ENCODE results near the gene TMC8. TPM values are rescaled to one million over a fixed set of nuclear protein-coding genes. Genes with fewer than 3 reads are reported as not detected.

TMC8 gene
- total and polyA plus RNA-seq, 2 of the 8 experiments (the other 6 are each of a cell fraction or from before 2014, with no cell fraction given) = 1.00 to 2.8 TPM

DNA sequence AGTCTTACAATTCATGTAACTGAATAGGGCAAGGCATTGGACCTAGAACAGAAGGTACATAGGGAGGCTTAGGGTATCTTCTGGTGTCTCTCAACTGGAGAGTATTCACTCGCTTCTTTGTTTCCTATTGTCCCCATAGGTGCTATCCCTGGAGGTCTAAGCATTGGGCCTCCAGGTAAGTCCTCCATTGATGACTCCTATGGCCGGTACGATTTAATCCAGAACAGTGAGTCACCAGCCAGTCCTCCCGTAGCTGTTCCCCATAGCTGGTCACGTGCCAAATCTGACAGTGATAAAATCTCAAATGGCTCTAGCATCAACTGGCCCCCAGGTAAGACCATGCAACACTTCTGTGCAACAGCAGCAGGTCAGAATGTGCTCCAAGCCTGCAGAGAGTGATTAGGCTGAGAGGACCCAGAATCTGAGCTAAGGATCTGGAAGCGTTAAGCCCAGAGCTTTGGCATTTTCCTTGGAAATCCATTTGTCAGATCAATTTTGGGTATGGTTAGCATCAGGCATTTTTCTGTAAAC is 37.7 kb upstream of the TMC8 start:
- 90% methylated on average over 6 of the region's 6 CpGs; no CpG with 5 or more reads in 1 of the 2 experiments for WGBS, 2 experiments (ENCODE audit: extremely low coverage in 1 of 2, insufficient coverage in 1 of 2, insufficient read length in 1 of 2, insufficient replicate concordance in 2 of 2, low coverage in 1 of 2, low lambda C conversion rate in 2 of 2, missing lambda C conversion rate in 1 of 2)
- FAIRE-seq = no peak
- H2BK120ac ChIP-seq (replicated peaks; ENCODE audit: low read depth, low read length) = no peak overlapping the region

More for the DNA sequence above, 37.7 kb upstream of the TMC8 start:
- H3K56ac ChIP-seq (replicated peaks; ENCODE audit: insufficient read length, low read depth, low read length) = no peak overlapping the region
- H3K79me1 ChIP-seq (ENCODE audit: low read depth, low read length) = no peaks in the 10 kb centered on the region
- H3K18ac ChIP-seq (ENCODE audit: extremely low read depth, low read length) = no peak overlapping the region
- no peak overlapping the region for H4K91ac ChIP-seq (replicated peaks; ENCODE audit: insufficient read length, low read length)
- DNase-seq (ENCODE audit: low read depth in 1 of 2, low spot score in 2 of 2) = no peak
- ChIA-PET CTCF (ENCODE audit: partially characterized antibody) (interaction anchor here (1.1 to 3.0 kb wide), 3 partner anchors 21 to 42 kb away, joined by 3 to 12 read pairs (median 4); no protein-coding TSS in a partner anchor), POLR2A (ENCODE audit: partially characterized antibody) (interaction anchor here (1.1 kb wide), 1 partner anchor 89 kb away, joined by 3 read pairs; no protein-coding TSS in a partner anchor)
- no peaks in the 10 kb centered on the region for H3K23me2 ChIP-seq (ENCODE audit: low read depth, low read length)
- H3K36me3 ChIP-seq (ENCODE audit: control insufficient read depth in 2 of 4, insufficient read depth in 4 of 4, low read length in 3 of 4) = peaks cover 16 to 62% (median 49%) of the 10 kb centered on the region in 4 experiments; a peak in 7 of 8 replicates
- no peak overlapping the region for H3K4me3 ChIP-seq (ENCODE audit: extremely low read depth in 1 of 4, insufficient read depth in 2 of 4, low read depth in 3 of 4, low read length in 4 of 4)
- H2AK5ac ChIP-seq (ENCODE audit: low read depth, low read length) = no peak overlapping the region
- no peak overlapping the region for H4K5ac ChIP-seq (ENCODE audit: insufficient read length, low read depth, low read length)
- no peak overlapping the region for H3K27ac ChIP-seq (ENCODE audit: low read depth, low read length)
- H3K79me2 ChIP-seq (ENCODE audit: control insufficient read depth in 1 of 2, insufficient read depth in 2 of 2, low read length in 2 of 2) = no peaks in the 10 kb centered on the region
- no peak overlapping the region for H3K14ac ChIP-seq (ENCODE audit: insufficient read length)
- H3K9ac ChIP-seq (replicated peaks in 1 of 4; ENCODE audit: extremely low read depth in 1 of 4, low read depth in 3 of 4, low read length in 3 of 4) = no peak overlapping the region
- TF ChIP-seq SRF (IDR thresholded peaks at IDR 0.05; ENCODE audit: low read depth, low read length) (no peak), TEAD4 (IDR thresholded peaks at IDR 0.05; ENCODE audit: low read depth, low read length) (no peak), SP2 (IDR thresholded peaks at IDR 0.05; ENCODE audit: low read length) (no peak), CEBPB (IDR thresholded peaks at IDR 0.05; ENCODE audit: low read depth, low read length) (no peak), YY1 (IDR thresholded peaks at IDR 0.05; ENCODE audit: low read depth, low read length) (no peak), KDM4A (IDR thresholded peaks at IDR 0.05; ENCODE audit: low read depth, low read length, severe bottlenecking) (no peak), SIN3A (conservative IDR thresholded peaks at IDR 0.05 in 1 of 2, IDR thresholded peaks at IDR 0.05 in 1 of 2; ENCODE audit: low read depth in 1 of 2, low read length in 2 of 2) (no peak), CBX8 (IDR thresholded peaks at IDR 0.05; ENCODE audit: borderline replicate concordance, low read depth, low read length) (no peak), BRCA1 (IDR thresholded peaks at IDR 0.05; ENCODE audit: low read depth, low read length) (no peak)
- no peak overlapping the region for H2BK20ac ChIP-seq (ENCODE audit: low read length)
- no peak overlapping the region for H3K4me2 ChIP-seq (ENCODE audit: insufficient read depth in 1 of 2, low read depth in 2 of 2, low read length in 2 of 2)
- no peak overlapping the region for H3K23ac ChIP-seq (ENCODE audit: insufficient read length)
- H3K4ac ChIP-seq (replicated peaks; ENCODE audit: insufficient read length, low read depth, low read length) = no peak overlapping the region
- H3K9me3 ChIP-seq (ENCODE audit: insufficient read depth in 2 of 2, low read depth in 1 of 2, low read length in 1 of 2) = no peaks in the 10 kb centered on the region
- H4K20me1 ChIP-seq (replicated peaks in 1 of 2; ENCODE audit: control insufficient read depth in 1 of 2, insufficient read depth in 2 of 2, low read length in 2 of 2) = peaks cover 4% of the 10 kb centered on the region in 2 experiments
- no peak overlapping the region for H2BK12ac ChIP-seq (ENCODE audit: low read depth, low read length)
- no peaks in the 10 kb centered on the region for H3K27me3 ChIP-seq (replicated peaks in 1 of 4; ENCODE audit: control insufficient read depth in 3 of 4, extremely low read depth in 1 of 4, insufficient read depth in 3 of 4, low read length in 3 of 4)
- H2AFZ ChIP-seq (ENCODE audit: low read length) = no peak overlapping the region
- H2BK5ac ChIP-seq (ENCODE audit: low read depth, low read length) = no peak overlapping the region
- H4K8ac ChIP-seq (ENCODE audit: extremely low read depth, insufficient read depth, low read length) = no peak overlapping the region
- no peak overlapping the region for H2BK15ac ChIP-seq (ENCODE audit: low read length)
- no peaks in the 10 kb centered on the region for H3K4me1 ChIP-seq (replicated peaks in 1 of 4; ENCODE audit: control insufficient read depth in 3 of 4, insufficient read depth in 4 of 4, low read length in 3 of 4)

All from H1 (cell line).